22Rv1 (cell line): Measurements from ENCODE around the gene DDHD1.

ENCODE experiments used
- ZFX ChIP-seq: fragments of 450-650 bp; IDR thresholded peaks from 2 replicates; pipeline ENCODE4 v1.6.1; 2017; ENCODE audit warnings: antibody characterized with exemption, borderline replicate concordance
- TF ChIP-seq, protein P1 (sequence below): fragments of 450-650 bp; IDR thresholded peaks from 2 replicates; pipeline ENCODE4 v1.5.1; 2017; ENCODE audit warnings: mild to moderate bottlenecking

DNA sequence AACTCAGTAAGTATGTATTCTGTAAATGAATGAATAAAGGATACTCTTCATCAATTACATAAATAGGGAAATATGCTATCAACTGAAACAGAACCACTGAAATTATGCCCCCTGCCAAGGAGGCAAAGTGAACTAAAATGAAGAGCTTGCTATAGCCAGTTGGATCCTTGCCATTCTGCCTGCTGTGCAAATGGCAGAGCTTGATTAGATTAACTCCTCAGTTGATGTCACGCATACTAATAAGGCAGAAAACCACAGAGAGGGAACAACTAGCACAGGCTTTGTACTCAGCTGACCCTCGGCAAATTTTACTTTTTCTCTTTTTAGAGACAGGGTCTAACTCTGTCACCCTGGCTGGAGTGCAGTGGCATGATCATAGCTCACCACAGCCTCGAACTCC, 165.6 kb downstream of the DDHD1 start:
- TF ChIP-seq, protein P1, sequence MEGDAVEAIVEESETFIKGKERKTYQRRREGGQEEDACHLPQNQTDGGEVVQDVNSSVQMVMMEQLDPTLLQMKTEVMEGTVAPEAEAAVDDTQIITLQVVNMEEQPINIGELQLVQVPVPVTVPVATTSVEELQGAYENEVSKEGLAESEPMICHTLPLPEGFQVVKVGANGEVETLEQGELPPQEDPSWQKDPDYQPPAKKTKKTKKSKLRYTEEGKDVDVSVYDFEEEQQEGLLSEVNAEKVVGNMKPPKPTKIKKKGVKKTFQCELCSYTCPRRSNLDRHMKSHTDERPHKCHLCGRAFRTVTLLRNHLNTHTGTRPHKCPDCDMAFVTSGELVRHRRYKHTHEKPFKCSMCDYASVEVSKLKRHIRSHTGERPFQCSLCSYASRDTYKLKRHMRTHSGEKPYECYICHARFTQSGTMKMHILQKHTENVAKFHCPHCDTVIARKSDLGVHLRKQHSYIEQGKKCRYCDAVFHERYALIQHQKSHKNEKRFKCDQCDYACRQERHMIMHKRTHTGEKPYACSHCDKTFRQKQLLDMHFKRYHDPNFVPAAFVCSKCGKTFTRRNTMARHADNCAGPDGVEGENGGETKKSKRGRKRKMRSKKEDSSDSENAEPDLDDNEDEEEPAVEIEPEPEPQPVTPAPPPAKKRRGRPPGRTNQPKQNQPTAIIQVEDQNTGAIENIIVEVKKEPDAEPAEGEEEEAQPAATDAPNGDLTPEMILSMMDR, result no peak
- no peak for TF ChIP-seq ZFX
